Germinal center (tissue), 1 donor: ENCODE measurements around the gene SIRT4.

Source experiments
- DNase-seq: peaks from one replicate; pipeline ENCODE4 v3.0.0; 2012; ENCODE audit warnings: mixed read lengths, low spot score

The SIRT4 gene

GRCh38 chr12:120278137-120279069, 23.7 kb upstream of the SIRT4 start:
- DNase-seq = no peak

- DNase-seq = no peak
Observed at GRCh38 chr12:120283318-120283717, 18.8 kb upstream of the SIRT4 start.

- DNase-seq = no peak
Observed at GRCh38 chr12:120284381-120284780, 17.7 kb upstream of the SIRT4 start.

GRCh38 chr12:120286768-120287490, 15.2 kb upstream of the SIRT4 start:
- DNase-seq = no peak

GRCh38 chr12:120287491-120287890, 14.6 kb upstream of the SIRT4 start:
- no peak for DNase-seq

- no peak for DNase-seq
Observed at GRCh38 chr12:120290609-120291305, 11.4 kb upstream of the SIRT4 start.

GRCh38 chr12:120292411-120292660, 9.8 kb upstream of the SIRT4 start:
- no peak for DNase-seq

DNA sequence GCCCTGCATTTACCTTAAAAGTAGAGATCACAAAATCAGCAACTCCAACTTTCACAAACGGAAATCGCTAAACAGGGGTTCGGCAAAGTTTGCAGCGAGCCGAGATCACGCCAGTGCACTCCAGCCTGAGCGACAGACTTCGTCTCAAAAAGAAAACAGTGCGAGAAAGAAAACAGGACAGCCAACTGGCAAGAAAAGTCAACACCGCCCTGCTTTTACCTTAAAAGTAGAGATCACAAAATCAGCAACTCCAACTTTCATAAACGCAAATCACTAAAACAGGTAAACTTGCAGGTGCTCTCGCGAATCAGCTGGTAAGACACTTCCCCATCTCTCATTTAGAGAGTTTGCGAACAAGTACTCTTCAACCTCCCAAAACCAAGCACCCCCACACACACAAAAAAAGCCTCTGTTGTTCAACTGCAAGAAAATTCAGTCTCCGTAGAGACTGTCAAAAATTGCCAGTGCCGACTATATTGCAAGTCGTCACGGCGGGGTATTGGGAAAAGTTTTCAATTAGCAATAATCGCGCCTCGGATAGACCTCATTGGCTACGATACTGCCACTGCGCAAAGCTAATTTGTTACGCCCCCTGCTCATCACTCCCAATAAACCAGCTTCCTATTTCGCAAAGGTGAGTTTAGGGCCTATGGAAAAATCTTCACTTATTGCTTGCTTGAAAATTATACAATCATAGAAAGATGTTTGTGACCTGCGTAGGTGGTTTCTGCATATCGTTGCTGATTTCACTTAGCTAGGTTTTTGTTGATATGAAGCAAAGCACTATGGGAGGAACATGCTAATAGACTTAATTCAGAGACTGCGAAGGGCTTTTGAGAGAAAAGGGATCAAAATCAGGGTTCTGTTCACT, 9.2 kb upstream of the SIRT4 start, which contains the start of gene RNU4-1:
TSS of gene RNU4-1 (minus strand) at position 577 of the 871 bp plus-strand sequence.
- peak; percentile 61 for DNase-seq

GRCh38 chr12:120314220-120314619, 12.1 kb downstream of the SIRT4 start:
- no peak for DNase-seq

GRCh38 chr12:120316798-120317223, 14.7 kb downstream of the SIRT4 start:
- no peak for DNase-seq

DNA sequence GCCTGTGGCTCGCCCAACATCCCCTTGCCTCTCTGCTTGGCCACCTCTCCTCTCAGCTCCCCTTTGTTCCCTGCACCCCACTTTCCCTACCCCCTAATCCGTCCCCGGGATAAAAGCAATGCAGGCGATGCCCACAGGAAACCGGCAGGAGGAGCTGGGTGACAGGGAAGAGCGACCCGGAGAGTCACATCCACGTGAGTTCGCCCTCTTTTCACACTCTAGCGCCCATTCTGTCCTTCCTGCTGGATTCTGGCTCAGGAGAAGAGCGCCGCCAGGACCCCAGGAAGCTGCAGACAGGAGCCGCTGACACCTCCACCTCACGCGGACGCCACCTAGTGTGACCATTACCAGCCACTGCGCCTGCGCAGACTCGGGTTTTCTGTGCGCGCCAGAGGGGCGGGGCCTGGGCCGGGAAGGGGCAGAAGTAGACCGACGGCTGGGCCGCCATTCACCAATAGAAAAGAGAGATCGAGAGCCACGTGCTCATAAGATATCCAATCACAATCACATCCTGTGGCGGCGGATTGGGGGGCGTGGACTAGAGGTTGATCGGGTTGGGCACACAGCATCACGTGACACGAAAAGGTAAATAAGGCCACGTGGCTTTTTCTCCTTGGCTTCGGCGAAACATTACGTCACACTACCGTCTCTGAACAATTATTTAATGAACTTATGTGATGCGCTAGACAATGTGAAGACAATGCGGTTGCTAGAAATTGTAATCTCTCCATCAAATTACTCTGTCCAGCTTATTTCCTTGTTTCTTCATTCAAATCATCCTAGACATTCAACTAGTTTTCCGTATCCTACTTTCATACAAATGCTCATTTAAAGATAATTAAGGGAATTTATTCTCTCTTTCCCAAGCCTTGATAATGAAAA, 15.3 kb downstream of the SIRT4 start:
- peak; percentile 99 for DNase-seq

DNA sequence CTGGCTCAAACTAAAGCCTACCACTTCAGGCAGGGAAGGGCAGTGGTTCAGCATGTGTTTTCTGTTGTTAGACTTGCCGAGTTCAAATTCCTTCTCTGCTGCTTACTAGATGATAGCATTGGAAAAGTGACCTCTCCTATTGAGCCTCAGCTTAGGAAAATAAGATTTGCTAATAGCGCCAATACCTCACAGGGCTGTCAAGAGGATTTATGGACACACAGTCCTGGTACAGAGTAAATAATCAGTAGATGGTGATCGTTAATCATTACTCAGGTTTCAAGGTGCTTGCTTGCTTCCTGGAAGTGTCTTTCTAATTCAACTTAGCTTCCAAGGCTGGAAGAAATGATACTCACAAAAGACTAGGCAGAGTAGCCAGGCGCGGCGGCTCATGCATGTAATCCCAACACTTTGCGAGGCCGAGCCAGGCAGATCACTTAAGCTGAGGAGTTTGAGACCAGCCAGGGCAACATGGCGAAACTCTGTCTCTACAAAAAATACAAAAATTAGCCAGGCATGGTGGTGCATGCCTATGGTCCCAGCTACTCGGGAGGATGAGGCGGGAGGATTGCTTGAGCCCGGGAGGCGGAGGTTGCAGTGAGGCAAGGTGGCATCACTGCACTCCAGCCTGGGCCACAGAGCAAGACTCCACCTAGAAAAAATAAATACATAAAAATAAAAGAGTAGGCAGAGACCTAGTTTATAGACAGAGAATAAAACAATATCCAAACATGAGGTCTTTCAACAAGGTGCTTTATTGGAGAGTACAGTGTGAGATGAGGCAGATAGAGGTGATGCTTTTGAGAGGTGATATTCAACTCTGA, 19.5 kb downstream of the SIRT4 start:
- DNase-seq = no peak

DNA sequence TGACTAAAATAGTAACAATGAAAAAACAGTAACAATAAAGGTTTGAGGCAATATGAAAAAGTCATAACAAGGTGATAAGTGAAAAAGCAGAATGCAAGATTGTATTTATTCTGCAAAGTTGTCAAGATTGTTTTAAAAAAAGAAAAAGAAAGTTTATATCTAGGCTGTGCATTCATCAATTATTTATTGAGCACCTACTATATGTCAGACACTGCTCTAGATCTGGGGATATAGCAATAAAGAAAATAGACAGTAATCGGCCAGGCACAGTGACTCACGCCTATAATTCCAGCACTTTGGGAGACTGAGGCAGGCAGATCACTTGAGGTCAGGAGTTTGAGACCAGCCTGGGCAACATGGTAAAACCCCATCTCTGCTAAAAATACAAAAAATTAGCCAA, 21.7 kb downstream of the SIRT4 start:
- no peak for DNase-seq

DNA sequence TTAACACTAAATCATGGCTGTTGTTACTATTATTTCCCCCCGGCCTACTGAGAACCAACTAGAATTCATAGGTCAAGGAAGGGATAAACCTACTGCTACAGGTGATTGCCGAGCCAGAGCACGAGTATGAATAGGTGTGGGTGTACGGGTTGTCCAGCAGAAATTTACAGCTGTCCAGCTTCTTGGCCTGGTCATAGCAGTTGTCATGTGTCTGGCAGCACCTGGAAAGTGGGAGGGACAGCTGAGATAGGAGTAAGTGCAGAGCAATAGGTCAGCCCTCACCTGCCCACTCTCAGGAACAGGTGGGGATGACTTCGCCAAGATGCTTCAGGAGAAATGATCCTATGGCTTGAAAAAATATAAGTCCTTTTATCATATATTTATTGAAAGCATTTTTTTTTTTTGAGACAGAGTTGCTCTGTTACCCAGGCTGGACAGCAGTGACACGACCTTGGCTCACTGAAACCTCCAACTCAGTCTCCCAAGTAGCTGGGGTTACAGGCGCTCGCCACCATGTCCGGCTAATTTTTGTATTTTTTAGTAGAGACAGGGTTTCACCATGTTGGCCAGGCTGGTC, 22.8 kb downstream of the SIRT4 start:
- no peak for DNase-seq

GRCh38 chr12:120327593-120327992, 25.5 kb downstream of the SIRT4 start, which contains the start of gene PLA2G1B:
Gene PLA2G1B (minus strand): TSS chr12:120327779. CDS start chr12:120327753, 26 bp downstream.
- DNase-seq = no peak

DNA sequence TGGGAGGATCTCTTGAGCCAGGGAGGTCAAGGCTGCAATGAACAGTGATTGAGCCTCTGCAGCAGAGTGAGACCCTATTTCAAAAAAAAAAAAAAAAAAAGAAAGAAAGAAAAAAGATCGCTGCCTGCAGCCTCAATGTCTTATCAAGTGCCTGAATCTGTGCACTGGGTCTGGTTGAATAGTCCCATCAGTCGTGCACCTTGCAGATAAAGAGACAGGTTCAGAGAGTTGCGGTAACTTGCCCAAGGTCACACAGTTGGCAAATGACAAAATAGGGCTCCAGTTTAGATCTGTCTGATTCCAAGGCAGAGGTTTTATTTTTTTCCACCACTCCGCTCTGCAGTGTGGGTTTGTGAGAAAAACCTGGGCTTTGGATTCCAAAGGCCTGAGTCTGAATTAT, 26.1 kb downstream of the SIRT4 start:
- DNase-seq = no peak

- no peak for DNase-seq
Observed at GRCh38 chr12:120331390-120331789, 29.3 kb downstream of the SIRT4 start.

DNA sequence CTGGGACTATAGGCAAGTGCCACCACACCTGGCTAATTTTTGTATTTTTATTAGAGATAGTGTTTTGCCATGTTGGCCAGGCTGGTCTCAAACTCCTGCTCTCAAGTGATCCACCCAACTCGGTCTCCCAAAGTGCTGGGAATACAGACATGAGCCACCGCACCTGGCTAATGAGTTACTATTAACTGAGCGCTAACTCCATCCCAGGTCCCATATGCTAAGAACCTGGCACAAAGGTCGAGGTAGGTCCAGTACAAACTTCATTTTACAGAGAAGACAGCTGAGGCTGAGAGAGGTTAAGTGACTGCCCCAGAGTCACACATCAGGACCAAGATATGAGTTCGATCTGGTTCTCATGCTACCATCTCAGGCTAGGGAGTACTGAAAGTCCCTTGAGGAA, 29.9 kb downstream of the SIRT4 start:
- no peak for DNase-seq

DNA sequence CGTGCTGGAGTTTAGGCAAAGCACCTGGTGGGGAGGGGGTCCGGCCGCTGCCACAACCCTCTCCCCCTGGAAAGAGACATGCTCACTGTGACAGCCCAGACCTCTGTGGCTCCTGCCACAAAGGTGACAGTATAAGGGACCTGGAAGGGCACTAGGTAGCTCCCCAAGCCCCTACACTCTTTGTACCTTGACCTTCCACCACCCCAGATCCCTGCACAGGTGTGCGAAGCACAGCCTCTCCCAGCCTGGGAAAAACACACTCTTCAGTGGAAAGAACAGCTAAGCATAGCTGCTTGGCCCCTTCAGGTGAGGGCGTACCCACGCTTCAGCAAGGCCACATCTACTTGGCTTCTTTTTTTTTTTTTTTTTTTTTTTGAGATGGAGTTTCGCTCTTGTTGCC, 30.4 kb downstream of the SIRT4 start:
- DNase-seq = no peak
